ENCODE data around the gene ANGPT4. TPM values are rescaled to one million over a fixed set of nuclear protein-coding genes. Genes with fewer than 3 reads are reported as not detected.

The ANGPT4 gene
- total RNA-seq, 1 donor from 2014 or later = not detected

DNA sequence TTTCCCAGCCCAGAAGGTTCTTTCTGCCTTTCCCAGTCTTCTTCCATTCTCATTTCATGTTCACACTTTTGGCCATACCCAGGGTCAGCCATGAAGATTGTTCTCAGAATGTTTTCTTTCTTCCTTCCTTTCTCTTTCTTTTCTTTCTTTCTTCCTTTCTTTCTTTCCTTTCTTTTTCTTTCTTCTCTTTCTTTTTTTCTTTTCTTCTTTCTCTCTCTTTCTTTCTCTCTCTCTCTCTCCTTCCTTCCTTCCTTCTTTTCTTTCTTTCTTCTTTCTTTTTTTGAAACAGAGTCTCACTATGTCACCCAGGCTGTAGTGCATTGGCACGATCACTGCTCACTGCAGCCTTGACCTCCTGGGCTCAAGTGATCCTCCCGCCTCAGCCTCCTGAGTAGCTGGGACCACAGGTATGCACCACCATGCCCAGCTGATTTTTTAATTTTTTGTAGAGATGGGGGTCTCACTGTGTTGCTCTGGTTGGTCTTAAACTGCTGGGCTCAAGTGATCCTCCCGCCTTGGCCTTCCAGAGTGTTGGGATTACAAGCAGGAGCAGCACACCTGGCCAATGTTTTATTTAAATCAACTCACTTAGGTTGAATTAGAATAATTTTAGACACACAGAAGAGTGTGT lies 95.7 kb downstream of the ANGPT4 start:
- no peaks in the 10 kb centered on the region for H3K36me3 Mint-ChIP-seq (ENCODE audit: low read depth)
- intact Hi-C loops (cut with micrococcal nuclease) = no loop called here
- H3K4me3 Mint-ChIP-seq (ENCODE audit: low read depth) = no peak overlapping the region
- H3K4me1 Mint-ChIP-seq (ENCODE audit: low read depth) = peaks cover under 1% of the 10 kb centered on the region
- H3K9me3 Mint-ChIP-seq = no peaks in the 10 kb centered on the region
- peaks cover 5% of the 10 kb centered on the region for H3K27me3 Mint-ChIP-seq (ENCODE audit: low read depth)
- DNase-seq (ENCODE audit: low spot score) = no peak
- H3K27ac Mint-ChIP-seq = no peak overlapping the region

Other genes with a start within 250 kb of the ANGPT4 start
- gene SCRT2, start 240.5 kb downstream of the ANGPT4 start, total RNA-seq = not detected in 2 replicates
- not detected in 2 replicates for gene SLC52A3, start 147.8 kb downstream of the ANGPT4 start, total RNA-seq
- gene FAM110A, start 82.6 kb downstream of the ANGPT4 start, total RNA-seq = 12.7 and 12.8 TPM in 2 replicates
- gene RSPO4, start 86.0 kb upstream of the ANGPT4 start, total RNA-seq = not detected in 2 replicates
- gene PSMF1, start 202.3 kb upstream of the ANGPT4 start, total RNA-seq = 175 and 182 TPM in 2 replicates